Epithelial cell of esophagus (primary cell): ENCODE measurements around the gene RAB38.

Experiments used
- DNase-seq: peaks from one replicate; pipeline ENCODE4 v3.0.0; 2010; ENCODE audit warnings: low read depth
- H3K4me3 ChIP-seq: 2 replicates; pipeline ENCODE4 v1.5.1; 2011; ENCODE audit warnings: mild to moderate bottlenecking, low read length, control low read depth
- TF ChIP-seq, protein P1 (sequence below): IDR thresholded peaks from 2 replicates; pipeline ENCODE4 v1.5.1; 2011; ENCODE audit warnings: low read depth, mild to moderate bottlenecking, low read length, control low read depth, inconsistent platforms; ENCODE audit not compliant: insufficient read depth; ENCODE audit errors: missing control alignments

RAB38 gene

DNA sequence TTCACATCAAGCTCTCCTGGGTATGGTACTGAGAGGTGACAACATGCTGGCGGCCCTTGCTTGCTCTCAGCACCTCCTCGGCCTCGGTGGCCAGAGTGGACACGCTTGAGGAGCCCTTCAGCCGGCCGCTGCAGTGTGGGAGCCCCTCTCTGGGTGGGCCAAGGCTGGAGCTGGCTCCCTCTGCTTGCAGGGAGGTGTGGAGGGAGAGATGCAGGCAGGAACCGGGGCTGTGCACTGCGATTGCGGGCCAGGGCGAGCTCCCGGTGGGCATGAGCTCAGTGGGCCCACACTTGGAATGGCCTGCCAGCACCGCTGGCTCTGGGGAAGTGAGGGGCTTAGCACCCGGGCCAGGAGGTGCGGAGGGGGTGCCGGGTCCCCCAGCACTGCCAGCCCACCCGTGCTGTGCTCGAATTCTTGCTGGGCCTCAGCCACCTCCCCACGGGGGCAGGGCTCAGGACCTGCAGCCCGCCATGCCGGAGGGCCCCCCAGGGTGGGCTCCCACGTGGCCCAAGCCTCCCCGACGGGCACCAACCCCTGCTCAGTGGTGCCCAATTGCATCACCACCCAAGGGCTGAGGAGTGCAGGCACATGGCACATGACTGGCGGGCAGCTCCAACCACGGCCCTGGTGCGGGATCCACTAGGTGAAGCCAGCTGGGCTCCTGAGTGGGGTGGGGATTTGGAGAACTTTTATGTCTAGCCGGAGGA, 106.2 kb downstream of the RAB38 start:
- H3K4me3 ChIP-seq, result no peak overlapping the region
- TF ChIP-seq, protein P1, sequence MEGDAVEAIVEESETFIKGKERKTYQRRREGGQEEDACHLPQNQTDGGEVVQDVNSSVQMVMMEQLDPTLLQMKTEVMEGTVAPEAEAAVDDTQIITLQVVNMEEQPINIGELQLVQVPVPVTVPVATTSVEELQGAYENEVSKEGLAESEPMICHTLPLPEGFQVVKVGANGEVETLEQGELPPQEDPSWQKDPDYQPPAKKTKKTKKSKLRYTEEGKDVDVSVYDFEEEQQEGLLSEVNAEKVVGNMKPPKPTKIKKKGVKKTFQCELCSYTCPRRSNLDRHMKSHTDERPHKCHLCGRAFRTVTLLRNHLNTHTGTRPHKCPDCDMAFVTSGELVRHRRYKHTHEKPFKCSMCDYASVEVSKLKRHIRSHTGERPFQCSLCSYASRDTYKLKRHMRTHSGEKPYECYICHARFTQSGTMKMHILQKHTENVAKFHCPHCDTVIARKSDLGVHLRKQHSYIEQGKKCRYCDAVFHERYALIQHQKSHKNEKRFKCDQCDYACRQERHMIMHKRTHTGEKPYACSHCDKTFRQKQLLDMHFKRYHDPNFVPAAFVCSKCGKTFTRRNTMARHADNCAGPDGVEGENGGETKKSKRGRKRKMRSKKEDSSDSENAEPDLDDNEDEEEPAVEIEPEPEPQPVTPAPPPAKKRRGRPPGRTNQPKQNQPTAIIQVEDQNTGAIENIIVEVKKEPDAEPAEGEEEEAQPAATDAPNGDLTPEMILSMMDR, result no peak
- DNase-seq, result no peak

DNA sequence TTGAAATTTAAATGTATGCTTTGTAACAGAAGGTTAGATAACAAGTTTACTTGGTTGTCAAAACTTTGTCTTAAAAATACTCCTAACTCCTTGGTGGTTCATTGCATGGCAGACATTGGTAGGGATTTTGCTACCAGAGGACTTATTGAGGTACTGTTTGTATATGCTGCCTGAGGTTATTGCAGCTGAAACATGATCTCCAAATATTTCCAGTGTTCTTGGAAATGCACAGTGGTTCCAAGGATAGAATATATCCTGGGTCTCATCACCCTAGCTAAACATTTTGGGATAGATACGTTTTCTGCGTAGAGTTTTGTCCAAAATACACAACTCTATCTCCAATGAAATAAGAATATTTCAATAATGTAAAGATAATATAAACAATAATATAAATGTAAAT, 109.2 kb downstream of the RAB38 start:
- no peak overlapping the region for H3K4me3 ChIP-seq
- DNase-seq, result no peak
- TF ChIP-seq, protein P1, result no peak

DNA sequence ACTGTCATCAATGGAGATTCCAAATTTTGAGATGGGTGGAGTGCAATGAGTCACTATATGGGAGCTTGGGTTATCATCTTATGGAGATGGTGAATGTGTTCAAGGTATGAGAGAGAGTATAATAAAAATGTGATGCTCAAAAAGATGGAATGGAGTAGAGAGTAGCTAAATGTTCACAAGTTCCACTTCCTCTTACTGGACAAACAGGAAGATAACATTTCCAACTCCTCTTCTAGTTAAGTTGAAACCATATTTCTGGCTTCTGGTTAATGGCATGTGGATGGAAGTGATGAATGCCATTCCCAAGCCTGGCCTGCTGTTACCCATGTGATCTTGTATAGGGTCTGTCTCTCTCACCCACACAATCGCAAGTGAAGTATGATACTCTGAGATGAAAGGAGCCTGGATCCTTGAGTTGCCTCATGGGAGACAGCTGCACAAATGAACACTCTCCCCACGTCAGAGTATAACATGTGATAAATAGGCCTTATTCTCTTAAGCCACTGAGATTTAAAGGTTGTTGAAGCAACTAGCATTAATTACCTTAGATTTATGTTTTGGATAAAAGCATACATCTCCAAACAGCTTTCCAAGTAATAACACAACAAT, 111.0 kb downstream of the RAB38 start:
- no peak overlapping the region for H3K4me3 ChIP-seq
- TF ChIP-seq, protein P1, result no peak
- DNase-seq, result no peak
